A549 treated with GW870086 at 1 μM for 4 hours (cell line): ENCODE data around the gene CEP20. TPM values are rescaled to one million over a fixed set of nuclear protein-coding genes. Genes with fewer than 3 reads are reported as not detected.

Source experiments
- total RNA-seq: library from RNA; stranded (reverse); fragments of 200-300 nt; extraction: Qiagen RNA extraction; gene quantifications from 5 replicates; pipeline ENCODE4 v1.2.3, GENCODE V29; 2022; ENCODE audit warnings: low read depth

Gene CEP20, protein sequence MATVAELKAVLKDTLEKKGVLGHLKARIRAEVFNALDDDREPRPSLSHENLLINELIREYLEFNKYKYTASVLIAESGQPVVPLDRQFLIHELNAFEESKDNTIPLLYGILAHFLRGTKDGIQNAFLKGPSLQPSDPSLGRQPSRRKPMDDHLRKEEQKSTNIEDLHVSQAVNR
- total RNA-seq, result 37.1 to 41.9 TPM (median 40.0 TPM) in 5 replicates

GRCh38 chr16:15888072-15888976 lies at the start of gene CEP20:
Gene CEP20 (minus strand): TSS chr16:15888603. CDS start chr16:15888585, 18 bp downstream.

GRCh38 chr16:15856901-15857698 lies 31.3 kb downstream of the CEP20 start, which contains the start of gene MYH11:
Gene MYH11 (minus strand): TSS chr16:15857028. CDS start chr16:15838252, 18,776 bp downstream.

Other genes starting within 250 kb of the CEP20 start
- 8.1 to 10.9 TPM (median 10.2 TPM) in 5 replicates for gene MARF1, start 245.4 kb downstream of the CEP20 start, total RNA-seq
- 29.1 to 44.0 TPM (median 38.7 TPM) in 5 replicates for gene NDE1, start 238.4 kb downstream of the CEP20 start, total RNA-seq
- gene MYH11, start 31.6 kb downstream of the CEP20 start, total RNA-seq, result 0.03 to 0.09 TPM (median 0.05 TPM) in 4 of 5 replicates, not detected in the other
- 82.8 to 96.4 TPM (median 89.8 TPM) in 5 replicates for gene ABCC1, start 61.0 kb upstream of the CEP20 start, total RNA-seq